Activated naive CD4-positive, alpha-beta T cell treated with anti-CD3 and anti-CD28 coated beads, Interleukin-2, amount 50 U/mL, for 24 hours (primary cell): ENCODE results near the gene TMEM175.

Source experiments
- H3K27ac Mint-ChIP-seq: one replicate; pipeline ENCODE4 v1.8.0; 2021; ENCODE audit warnings: mild to moderate bottlenecking, mixed read lengths
- H3K27me3 Mint-ChIP-seq: one replicate; pipeline ENCODE4 v1.8.0; 2021; ENCODE audit warnings: mixed read lengths
- H3K36me3 Mint-ChIP-seq: one replicate; pipeline ENCODE4 v1.8.0; 2021; ENCODE audit warnings: mixed read lengths
- H3K4me1 Mint-ChIP-seq: one replicate; pipeline ENCODE4 v1.8.0; 2021; ENCODE audit warnings: mixed read lengths
- H3K4me3 Mint-ChIP-seq: one replicate; pipeline ENCODE4 v1.8.0; 2021; ENCODE audit warnings: mild to moderate bottlenecking, mixed read lengths
- H3K9me3 Mint-ChIP-seq: one replicate; pipeline ENCODE4 v1.8.0; 2021; ENCODE audit warnings: mixed read lengths

The TMEM175 gene

GRCh38 chr4:1002131-1002630 is 69.9 kb downstream of the TMEM175 start:
- no peak overlapping the region for H3K27ac Mint-ChIP-seq
- H3K4me1 Mint-ChIP-seq, result peaks cover 13% of the 10 kb centered on the region
- H3K36me3 Mint-ChIP-seq, result no peaks in the 10 kb centered on the region
- no peaks in the 10 kb centered on the region for H3K9me3 Mint-ChIP-seq
- peaks cover 29% of the 10 kb centered on the region for H3K27me3 Mint-ChIP-seq
- no peak overlapping the region for H3K4me3 Mint-ChIP-seq

DNA sequence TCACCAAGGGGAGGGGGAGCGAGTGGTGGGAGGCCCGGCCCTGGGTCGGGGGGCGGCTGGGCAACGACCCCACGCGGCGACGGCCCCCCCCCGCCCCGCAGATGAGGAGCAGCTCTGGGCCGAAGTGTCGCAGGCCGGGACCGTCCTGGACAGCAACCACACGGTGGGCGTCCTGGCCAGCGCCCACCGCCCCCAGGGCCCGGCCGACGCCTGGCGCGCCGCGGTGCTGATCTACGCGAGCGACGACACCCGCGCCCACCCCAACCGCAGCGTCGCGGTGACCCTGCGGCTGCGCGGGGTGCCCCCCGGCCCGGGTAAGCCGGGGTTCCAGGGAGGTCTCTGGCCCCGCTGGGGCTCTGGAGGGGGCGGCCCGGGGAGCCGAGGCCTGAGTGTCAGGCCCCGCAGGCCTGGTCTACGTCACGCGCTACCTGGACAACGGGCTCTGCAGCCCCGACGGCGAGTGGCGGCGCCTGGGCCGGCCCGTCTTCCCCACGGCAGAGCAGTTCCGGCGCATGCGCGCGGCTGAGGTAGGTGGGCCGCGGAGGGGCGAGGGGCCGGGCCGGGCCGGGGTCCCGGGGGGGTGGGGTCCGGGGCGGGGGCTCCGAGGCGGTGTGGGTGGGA is 70.5 kb downstream of the TMEM175 start:
- Mint-ChIP-seq H3K4me1 (peaks cover 12% of the 10 kb centered on the region), H3K27ac (no peak overlapping the region), H3K4me3 (no peak overlapping the region), H3K36me3 (no peaks in the 10 kb centered on the region), H3K9me3 (no peaks in the 10 kb centered on the region), H3K27me3 (peaks cover 31% of the 10 kb centered on the region)

DNA sequence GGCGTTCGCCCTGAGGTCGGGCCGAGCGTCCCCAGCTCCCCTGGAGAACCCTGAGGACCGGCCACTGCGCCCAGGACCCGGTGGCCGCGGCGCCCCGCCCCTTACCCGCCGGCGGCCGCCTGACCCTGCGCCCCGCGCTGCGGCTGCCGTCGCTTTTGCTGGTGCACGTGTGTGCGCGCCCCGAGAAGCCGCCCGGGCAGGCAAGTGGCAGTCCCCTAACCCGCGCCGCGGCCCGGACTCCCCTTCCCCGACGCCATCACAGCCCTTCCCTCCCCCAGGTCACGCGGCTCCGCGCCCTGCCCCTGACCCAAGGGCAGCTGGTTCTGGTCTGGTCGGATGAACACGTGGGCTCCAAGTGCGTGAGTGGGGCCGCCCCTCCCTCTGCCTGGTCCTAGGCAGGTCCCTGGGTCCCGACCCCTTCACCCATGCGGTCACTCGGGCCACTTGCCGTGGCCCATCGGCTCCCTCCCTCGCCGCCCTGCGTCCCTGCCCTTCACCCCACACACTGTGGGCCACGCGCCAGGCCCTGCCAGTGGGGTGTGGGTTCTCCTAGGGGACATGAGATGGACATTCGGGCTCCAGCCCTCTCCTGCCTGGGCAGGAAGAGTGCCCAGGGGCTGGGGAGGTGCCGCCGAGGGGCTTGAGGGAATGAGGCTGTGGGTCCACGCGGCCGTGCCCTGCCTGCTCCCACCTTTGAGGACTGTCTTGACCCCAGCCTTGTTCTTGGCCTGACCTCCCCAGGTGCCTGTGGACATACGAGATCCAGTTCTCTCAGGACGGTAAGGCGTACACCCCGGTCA is 71.2 kb downstream of the TMEM175 start:
- Mint-ChIP-seq H3K9me3 (no peaks in the 10 kb centered on the region), H3K4me3 (no peak overlapping the region), H3K27me3 (peaks cover 34% of the 10 kb centered on the region), H3K4me1 (peaks cover 5% of the 10 kb centered on the region), H3K36me3 (no peaks in the 10 kb centered on the region), H3K27ac (no peak overlapping the region)

DNA sequence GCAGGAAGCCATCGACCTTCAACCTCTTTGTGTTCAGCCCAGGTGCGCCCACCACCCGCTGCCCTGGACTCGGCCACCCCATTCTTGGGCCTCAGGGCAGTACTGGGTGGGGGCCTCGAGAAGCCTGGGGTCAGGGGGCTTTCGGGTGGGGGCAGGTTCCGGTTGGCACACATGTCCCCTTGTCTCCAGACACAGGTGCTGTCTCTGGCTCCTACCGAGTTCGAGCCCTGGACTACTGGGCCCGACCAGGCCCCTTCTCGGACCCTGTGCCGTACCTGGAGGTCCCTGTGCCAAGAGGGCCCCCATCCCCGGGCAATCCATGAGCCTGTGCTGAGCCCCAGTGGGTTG is 71.8 kb downstream of the TMEM175 start:
- Mint-ChIP-seq H3K27ac (no peak overlapping the region), H3K4me1 (peaks cover 3% of the 10 kb centered on the region), H3K9me3 (no peaks in the 10 kb centered on the region), H3K4me3 (no peak overlapping the region), H3K27me3 (peaks cover 36% of the 10 kb centered on the region), H3K36me3 (no peaks in the 10 kb centered on the region)

- H3K4me1 Mint-ChIP-seq, result no peaks in the 10 kb centered on the region
- no peaks in the 10 kb centered on the region for H3K9me3 Mint-ChIP-seq
- no peak overlapping the region for H3K4me3 Mint-ChIP-seq
- H3K27me3 Mint-ChIP-seq, result peaks cover 34% of the 10 kb centered on the region
- no peak overlapping the region for H3K27ac Mint-ChIP-seq
- no peaks in the 10 kb centered on the region for H3K36me3 Mint-ChIP-seq
Measured at GRCh38 chr4:1004557-1005485, 72.6 kb downstream of the TMEM175 start.

GRCh38 chr4:1006856-1007255 is 74.6 kb downstream of the TMEM175 start:
- Mint-ChIP-seq H3K27ac (no peak overlapping the region), H3K27me3 (peaks cover 31% of the 10 kb centered on the region)

More at GRCh38 chr4:1006856-1007255, 74.6 kb downstream of the TMEM175 start:
- Mint-ChIP-seq H3K36me3 (no peaks in the 10 kb centered on the region), H3K9me3 (no peaks in the 10 kb centered on the region), H3K4me1 (peaks cover 5% of the 10 kb centered on the region), H3K4me3 (no peak overlapping the region)
